GM21619 (cell line): ENCODE results near the gene NUP50.

Experiments
- ATAC-seq: cut with Tn5 transposase; IDR thresholded peaks from one replicate; pipeline ENCODE4 v1.9.1; 2021; ENCODE audit not compliant: unreplicated experiment

NUP50 gene

GRCh38 chr22:45208696-45208992 is 44.9 kb downstream of the NUP50 start:
- no peak for ATAC-seq

GRCh38 chr22:45208993-45209838 is 45.5 kb downstream of the NUP50 start:
- ATAC-seq, result no peak

DNA sequence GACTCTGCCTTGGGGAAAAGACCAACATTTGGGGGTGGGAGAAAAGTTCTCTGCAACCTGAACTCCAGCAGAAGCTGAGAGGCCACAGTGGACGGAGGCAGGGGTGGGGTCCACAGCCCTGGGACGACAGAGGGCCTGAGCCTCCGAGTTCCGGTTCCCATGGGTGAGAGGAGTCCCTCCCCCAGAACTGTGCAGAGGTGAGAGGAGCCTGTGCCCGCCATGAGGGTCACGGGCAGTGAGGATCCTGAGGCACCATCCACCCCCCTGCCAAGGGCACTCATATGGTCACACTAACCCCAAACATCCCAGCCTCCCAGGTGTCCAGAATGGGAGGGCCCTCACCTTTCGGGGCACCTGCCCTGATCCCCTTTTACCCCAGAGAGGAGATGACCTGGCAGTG is 46.4 kb downstream of the NUP50 start:
- no peak for ATAC-seq

DNA sequence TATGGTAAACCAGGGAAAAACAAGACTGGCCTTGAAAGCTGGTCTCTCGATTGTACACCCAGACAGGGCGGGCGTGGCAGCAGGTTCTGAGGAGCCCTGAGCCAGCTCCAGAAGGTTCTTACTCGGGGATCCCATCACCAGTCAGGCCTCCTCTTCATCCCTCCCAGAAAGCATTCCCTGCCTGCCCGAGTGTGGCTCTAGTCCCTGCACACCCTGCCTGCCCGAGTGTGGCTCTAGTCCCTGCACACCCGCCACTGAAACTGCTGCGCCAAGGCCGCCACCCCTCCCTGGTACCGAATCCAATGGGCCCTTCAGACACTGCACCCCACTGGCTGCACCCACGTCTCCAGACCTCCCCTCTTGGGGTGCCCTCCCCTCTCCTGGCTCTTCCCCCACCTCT is 46.9 kb downstream of the NUP50 start:
- no peak for ATAC-seq

DNA sequence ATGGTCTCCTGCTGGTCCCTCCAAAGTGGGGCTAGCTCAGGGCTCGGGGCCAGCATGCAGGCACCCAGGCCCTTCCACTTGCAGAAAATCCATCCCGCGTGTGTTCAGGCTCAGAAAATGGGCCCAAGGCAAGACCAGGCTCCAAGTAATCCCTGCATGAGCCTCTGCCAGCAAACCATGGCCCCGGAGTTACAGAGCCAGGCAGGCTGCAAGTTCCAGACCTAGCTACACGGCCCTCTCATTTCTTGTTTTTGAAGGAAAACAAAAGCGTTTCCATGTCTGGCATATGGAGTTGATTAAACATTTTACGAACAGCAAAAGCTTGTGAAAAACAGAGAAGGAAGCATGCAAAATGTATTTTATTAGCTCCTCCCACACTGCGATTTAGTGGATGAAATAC is 47.3 kb downstream of the NUP50 start:
- no peak for ATAC-seq

DNA sequence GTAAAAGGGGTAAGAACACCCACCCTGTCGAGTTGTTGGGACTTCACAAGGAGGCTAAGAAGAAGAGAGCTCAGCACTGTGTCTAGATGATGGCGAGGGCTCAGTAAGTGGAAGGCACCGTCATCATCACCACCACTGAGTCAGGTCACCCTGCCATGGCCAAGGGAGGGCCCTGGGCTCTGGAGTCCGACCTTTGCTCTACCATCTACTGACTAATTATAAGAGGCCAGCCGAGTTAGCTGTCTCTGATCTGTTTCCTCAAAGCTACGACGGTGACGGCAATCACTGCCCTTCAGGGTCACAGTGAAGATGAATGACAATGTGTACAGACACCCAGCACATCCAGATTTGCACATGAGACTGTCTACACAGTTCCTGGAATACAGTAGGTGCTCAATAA is 47.7 kb downstream of the NUP50 start:
- ATAC-seq, result no peak

GRCh38 chr22:45211848-45212247 is 48.1 kb downstream of the NUP50 start:
- ATAC-seq, result no peak

DNA sequence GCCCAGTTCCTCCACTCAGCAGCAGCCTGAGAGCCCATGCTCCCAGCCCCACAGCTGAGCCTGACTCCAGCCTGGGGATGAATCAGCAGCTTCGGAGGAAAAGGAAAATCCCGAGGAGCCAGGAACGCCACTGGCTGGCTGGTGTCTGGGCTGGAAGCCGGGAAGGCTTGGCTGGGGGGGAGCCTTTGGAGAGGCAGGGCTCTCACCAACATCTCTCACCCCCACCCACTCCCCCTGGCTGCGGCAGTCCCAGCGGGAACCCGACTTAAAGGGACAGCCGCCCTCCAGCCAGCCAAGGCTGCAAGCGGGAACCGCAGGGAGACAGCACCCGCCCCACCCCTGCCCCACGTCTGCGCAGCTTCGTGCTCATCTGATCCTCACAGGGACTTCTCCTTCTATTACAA is 48.6 kb downstream of the NUP50 start:
- no peak for ATAC-seq

- ATAC-seq, result no peak
Measured at GRCh38 chr22:45212992-45213751, 49.4 kb downstream of the NUP50 start.

DNA sequence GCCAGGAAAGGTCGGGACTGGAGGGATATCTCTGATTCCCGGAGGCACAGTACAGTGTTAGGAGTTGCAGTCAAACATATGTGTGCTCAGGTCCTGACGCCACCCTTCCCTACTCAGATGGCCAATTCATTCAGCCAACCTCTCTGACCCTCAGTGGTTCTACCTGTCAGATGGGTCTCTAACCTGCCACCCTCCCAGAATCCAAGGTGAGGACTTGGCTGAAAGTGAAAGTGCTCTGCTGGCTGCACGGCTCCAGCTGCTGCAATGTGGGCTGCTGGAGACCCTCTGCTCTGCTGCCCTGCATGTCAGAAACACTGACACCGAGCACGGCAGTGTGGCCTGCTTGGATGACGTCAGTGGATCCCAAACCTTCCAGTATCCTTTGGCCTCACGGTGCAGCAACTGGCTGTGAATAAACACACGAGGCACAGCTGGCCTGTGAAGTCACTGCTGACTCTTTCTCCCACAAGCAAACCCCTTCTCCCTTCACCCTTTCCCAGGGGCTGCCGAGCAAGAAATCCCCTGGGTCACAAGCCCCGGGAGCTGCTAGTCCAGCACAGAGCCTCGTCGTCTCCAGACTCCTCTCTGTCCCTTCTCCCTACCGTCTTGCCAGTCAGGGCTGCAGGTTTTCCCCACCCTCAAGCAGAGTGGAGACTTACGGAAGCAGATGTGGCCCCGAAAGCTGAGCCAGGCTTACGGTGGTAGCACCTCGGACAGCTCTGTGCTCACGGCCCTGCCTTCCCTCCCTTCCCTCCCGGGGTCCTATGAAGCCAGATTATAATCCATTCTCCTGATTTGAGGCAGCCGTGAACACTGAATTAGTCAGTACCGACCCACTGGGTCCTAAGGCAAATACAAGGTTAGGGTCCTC is 52.6 kb downstream of the NUP50 start:
- no peak for ATAC-seq

DNA sequence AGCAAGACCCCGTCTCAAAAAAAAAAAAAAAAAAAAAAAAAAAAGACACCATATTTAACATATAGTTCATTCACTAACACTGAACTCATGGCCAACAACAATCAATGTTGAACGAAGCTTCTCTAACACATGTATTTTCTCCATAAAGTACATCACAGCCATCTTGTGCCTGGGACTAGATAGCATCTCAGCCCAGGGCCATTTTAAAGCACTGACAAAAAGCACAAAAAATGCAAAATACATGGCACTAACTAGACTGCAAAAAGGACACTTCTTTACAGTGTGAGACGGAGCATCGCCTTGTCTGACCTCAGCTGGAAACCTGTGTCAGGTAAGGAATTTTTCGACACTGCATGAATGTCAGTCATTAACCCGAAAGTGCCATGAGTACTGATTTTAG is 53.6 kb downstream of the NUP50 start:
- ATAC-seq, result no peak

- ATAC-seq, result no peak
Measured at GRCh38 chr22:45217806-45218205, 54.1 kb downstream of the NUP50 start.

GRCh38 chr22:45218976-45219375 is 55.3 kb downstream of the NUP50 start:
- ATAC-seq, result no peak

DNA sequence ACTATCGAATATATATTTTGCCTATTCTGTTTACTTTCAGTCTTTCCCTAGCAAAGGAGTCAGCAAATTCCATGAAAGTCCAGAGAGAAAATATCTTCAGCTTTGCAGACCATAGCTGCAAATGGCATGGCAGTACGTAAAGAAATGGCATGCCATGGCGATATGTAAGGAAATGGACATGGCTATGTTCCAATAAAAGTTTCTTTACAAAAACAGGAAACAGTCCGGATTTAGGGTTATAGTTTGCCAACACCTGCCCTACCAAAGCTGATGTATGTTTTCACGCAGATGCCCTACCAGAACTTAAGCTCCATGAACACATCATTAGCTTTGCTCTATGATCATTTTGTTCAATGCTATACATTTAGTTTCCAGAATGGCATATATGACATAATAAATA is 57.5 kb downstream of the NUP50 start:
- ATAC-seq, result no peak

- no peak for ATAC-seq
Measured at GRCh38 chr22:45223304-45224117, 59.8 kb downstream of the NUP50 start.

- no peak for ATAC-seq
Measured at GRCh38 chr22:45224331-45224730, 60.6 kb downstream of the NUP50 start.

GRCh38 chr22:45224988-45225731 is 61.4 kb downstream of the NUP50 start:
- no peak for ATAC-seq

GRCh38 chr22:45225732-45226502 is 62.2 kb downstream of the NUP50 start:
- ATAC-seq, result no peak

- ATAC-seq, result no peak
Measured at GRCh38 chr22:45226503-45227186, 62.9 kb downstream of the NUP50 start.
